GM12878 (cell line): Measurements from ENCODE around the gene FNDC3B. TPM values are rescaled to one million over a fixed set of nuclear protein-coding genes. Genes with fewer than 3 reads are reported as not detected.

Experiments used
- CBX3 ChIP-seq: fragments of 200-600 bp; sonication (generic); IDR thresholded peaks from 2 replicates; pipeline ENCODE4 v1.6.1; 2016; ENCODE audit warnings: low read depth, borderline replicate concordance
- CTCF ChIP-seq, 3 experiments: IDR thresholded peaks in 2 of 3; conservative IDR thresholded peaks in 1 of 3; 2 replicates each; pipeline ENCODE4 v1.5.1; 2011; ENCODE audit warnings: low read depth in 3 of 3, low read length in 3 of 3, mild to moderate bottlenecking in 3 of 3, control low read depth in 2 of 3, moderate library complexity in 2 of 3, inconsistent platforms in 1 of 3, mixed read lengths in 1 of 3; ENCODE audit not compliant: control insufficient read depth in 2 of 3, insufficient read depth in 1 of 3; ENCODE audit errors: extremely low read depth in 1 of 3
- E4F1 ChIP-seq: fragments of 450-650 bp; IDR thresholded peaks from 2 replicates; pipeline ENCODE4 v1.6.1; 2018; ENCODE audit warnings: borderline replicate concordance, mild to moderate bottlenecking; ENCODE audit not compliant: partially characterized antibody
- EED ChIP-seq: sonication (generic); IDR thresholded peaks from 2 replicates; pipeline ENCODE4 v1.6.1; 2016; ENCODE audit warnings: antibody characterized with exemption, low read depth
- IKZF1 ChIP-seq: fragments of 450-650 bp; conservative IDR thresholded peaks from 2 replicates; pipeline ENCODE4 v1.6.1; 2017; ENCODE audit warnings: antibody characterized with exemption, mild to moderate bottlenecking
- MAX ChIP-seq: IDR thresholded peaks from 2 replicates; pipeline ENCODE4 v1.6.1; 2012; ENCODE audit warnings: low read depth, low read length, improper control_type of control experiment
- RB1 ChIP-seq: fragments of 450-650 bp; formaldehyde crosslinking; IDR thresholded peaks from 2 replicates; pipeline ENCODE4 v1.6.1; 2017; ENCODE audit warnings: mild to moderate bottlenecking, borderline replicate concordance
- USF2 ChIP-seq: IDR thresholded peaks from 2 replicates; pipeline ENCODE4 v1.6.1; 2011; ENCODE audit warnings: low read depth, low read length, improper control_type of control experiment, borderline replicate concordance
- polyA plus RNA-seq, 11 experiments: library from polyadenylated mRNA; depleted of rRNA in 4 of 11; unstranded in 6 of 11; stranded (reverse) in 5 of 11; fragments of >200 nt; fragmentation: Nextera tagmentation in 4 of 11; fragmentation: Illumina TruSeq in 1 of 11; extraction: Ambion mirVana in 4 of 11; extraction: Trizol in 1 of 11; gene quantifications; 1 replicate in 1 of 11; 2 replicates in 10 of 11; pipeline versions ENCODE4 v1.2.1 to v1.2.3, GENCODE V29; 2011 to 2016; ENCODE audit warnings: inconsistent platforms in 2 of 11, missing spikeins in 2 of 11, low read depth in 1 of 11
- total RNA-seq, 4 experiments: library from RNA; depleted of rRNA in 3 of 4; stranded (reverse); fragments of >200 nt in 3 of 4; fragmentation: Illumina TruSeq in 1 of 4; extraction: Trizol in 1 of 4; gene quantifications; 2 replicates each; pipeline versions ENCODE4 v1.2.1 to v1.2.3, GENCODE V29; 2013 to 2021

Gene FNDC3B
- total and polyA plus RNA-seq, 10 of the 15 experiments (the other 5 are each of a cell fraction or from before 2014, with no cell fraction given): 7.9 to 35.0 (median 18.5) TPM

GRCh38 chr3:172140499-172141391 is 101.4 kb downstream of the FNDC3B start (continued):
- no peak for TF ChIP-seq USF2
- TF ChIP-seq MAX: no peak
- TF ChIP-seq CTCF (IDR thresholded peaks at IDR 0.05 in 2 of 3, conservative IDR thresholded peaks at IDR 0.05 in 1 of 3; ENCODE audit: control insufficient read depth in 2 of 3, extremely low read depth in 1 of 3, insufficient read depth in 1 of 3, low read depth in 3 of 3, low read length in 3 of 3): no peak
- TF ChIP-seq E4F1: no peak
- TF ChIP-seq EED: 0 out of 2 replicates have a peak, but pooled peaks have one; percentile 21
- no peak for TF ChIP-seq CBX3
- no peak for TF ChIP-seq RB1
- peak; percentile 27; the same call in 1 of the 2 replicates for TF ChIP-seq IKZF1
